H4 (cell line): ENCODE data around the gene CFAP299. TPM values are rescaled to one million over a fixed set of nuclear protein-coding genes. Genes with fewer than 3 reads are reported as not detected.

Experiments
- DNase-seq: peaks from one replicate; pipeline ENCODE4 v3.0.0-alpha.2; 2015; ENCODE audit warnings: low spot score
- total RNA-seq: library from RNA; depleted of rRNA; stranded (reverse); fragments of >200 nt; shearing (Covaris generic); gene quantifications from 2 replicates; pipeline ENCODE4 v1.2.3, GENCODE V29; 2014; rRNA removed

CFAP299 gene
- total RNA-seq, 1 experiment from 2014 or later, result 0.21 TPM

DNA sequence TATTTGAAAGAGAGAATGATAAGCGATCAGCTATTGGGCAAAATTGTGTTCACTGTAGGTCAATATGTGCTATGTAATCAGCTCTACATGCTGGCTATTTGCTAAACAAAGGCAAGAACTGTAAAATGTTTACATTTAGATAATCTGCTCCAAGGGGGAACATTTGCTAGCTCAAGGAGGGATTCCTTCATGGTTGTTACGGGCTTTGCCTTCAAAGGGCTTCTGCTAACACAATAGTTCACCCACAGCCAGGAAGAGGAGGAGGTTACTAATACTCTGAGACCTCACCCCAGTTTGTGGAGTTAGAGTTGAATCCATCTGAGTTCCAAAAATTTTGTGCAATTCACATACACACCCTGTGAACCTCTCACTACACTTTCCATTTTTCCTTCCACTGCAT lies 587.4 kb downstream of the CFAP299 start:
- no peak for DNase-seq

GRCh38 chr4:80925293-80925692 lies 589.8 kb downstream of the CFAP299 start:
- DNase-seq, result no peak

- no peak for DNase-seq
Observed at GRCh38 chr4:80926446-80926845, 590.9 kb downstream of the CFAP299 start.

GRCh38 chr4:80926891-80927290 lies 591.4 kb downstream of the CFAP299 start:
- DNase-seq, result no peak

- DNase-seq, result no peak
Observed at GRCh38 chr4:80927420-80927819, 591.9 kb downstream of the CFAP299 start.

DNA sequence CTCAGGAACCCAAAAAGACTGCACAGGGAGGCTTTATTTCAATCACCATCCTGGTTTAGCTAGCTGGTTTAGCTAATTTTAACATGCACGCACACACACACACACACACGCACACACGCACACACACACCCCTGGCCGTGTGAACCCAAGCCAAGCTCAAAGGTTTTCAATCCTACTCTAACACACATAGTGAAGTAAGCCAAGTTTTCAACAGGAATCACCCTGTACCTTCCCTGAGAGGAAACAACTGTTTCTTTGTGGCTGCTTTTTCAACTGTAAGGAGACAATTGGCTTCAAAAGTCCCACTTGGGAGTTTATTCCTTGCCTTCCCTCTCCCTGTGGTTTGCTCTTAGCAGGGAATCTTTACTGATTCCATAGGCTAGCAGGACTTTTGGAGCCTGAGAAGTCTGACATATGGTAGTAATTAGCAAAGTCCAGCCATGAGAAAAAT lies 596.1 kb downstream of the CFAP299 start:
- no peak for DNase-seq

DNA sequence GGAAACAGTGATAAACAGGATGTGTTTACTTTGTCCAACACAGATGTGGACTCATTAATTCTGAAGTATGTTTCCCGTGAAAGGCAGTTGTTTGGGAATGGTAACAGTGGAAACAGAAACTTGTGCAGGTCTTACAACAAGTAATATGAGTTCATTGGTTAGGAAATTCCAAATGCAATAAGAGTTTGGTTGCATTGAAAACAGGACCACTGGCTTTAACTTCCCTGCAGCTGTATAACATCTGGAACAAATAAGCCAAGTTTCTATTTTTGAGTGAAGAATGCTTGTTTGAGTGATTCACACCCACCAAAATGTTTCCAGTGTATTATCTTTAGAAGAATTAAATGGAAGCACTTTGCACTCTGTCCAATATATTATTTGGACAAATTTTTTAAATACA lies 612.6 kb downstream of the CFAP299 start:
- DNase-seq, result no peak

DNA sequence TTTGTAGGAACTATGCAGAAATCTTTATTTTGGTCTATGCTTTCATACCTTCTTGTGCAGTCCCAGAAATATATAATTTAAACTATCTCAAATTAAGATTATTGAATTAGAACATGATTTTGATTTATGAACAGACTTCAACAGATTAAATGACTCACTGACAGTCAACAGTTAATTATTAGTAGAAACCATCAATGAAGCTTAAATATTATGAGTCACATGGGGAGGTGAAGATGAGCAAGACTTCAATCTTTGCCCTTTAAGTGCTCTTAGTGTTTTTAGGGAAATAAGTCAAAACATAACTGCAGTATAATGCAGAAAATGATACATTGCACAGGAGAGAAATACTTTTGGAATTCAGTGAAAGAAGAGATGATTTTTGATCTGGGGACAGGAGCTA lies 613.5 kb downstream of the CFAP299 start:
- no peak for DNase-seq

DNA sequence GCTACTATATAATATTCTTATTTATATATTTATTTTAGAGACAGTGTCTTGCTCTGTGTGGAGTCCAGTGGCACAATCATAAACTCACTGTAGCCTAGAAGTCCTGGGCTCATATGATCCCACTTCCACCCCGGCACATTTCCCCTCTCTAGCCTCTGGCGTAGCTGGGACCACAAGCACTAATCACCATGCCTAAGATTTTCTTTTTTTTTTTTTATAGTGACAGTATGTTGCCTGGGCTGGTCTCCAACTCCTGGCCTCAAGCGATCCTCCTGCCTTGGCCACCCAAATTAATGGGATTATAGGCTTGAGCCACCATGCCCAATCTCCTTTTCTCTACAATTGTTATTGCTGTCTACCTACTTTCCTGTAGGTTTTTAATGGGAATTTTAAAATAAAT lies 620.9 kb downstream of the CFAP299 start:
- no peak for DNase-seq

DNA sequence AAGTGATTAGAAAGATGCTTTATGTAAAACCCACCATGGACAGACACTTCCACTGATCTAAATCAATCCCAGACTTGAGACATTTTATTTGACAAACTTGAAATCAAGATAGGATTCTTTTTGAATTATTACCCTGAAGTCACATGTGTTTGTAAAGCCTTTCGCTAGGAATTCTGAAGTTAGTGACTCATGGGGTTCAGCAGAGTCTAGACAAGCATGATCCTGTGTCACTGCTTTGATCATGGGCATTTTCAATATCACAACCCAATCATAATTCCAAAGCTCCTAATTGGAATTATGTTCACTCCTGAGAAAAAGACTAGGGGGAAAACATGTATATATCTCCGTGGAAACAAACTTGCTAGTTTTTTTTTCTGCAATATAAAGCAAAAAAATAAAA lies 627.5 kb downstream of the CFAP299 start:
- DNase-seq, result no peak

DNA sequence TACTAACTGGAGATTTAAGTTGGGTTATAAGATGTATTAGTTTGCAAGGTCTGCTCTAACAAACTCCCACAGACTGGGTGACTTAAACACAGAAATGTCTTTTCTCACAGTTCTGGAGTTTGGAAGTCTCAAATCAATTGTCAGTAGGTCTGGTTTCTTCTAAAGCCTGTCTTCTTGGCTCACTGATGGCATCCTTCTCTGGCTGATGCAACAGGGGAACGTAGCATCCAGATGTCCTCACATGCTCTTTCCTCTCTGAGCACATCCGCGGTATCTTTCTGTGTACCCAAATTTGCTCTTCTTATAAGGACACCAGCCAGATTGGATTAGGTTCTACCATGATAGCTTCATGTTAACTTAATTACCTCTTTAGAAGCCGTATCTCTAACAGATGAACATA lies 631.8 kb downstream of the CFAP299 start:
- no peak for DNase-seq

DNA sequence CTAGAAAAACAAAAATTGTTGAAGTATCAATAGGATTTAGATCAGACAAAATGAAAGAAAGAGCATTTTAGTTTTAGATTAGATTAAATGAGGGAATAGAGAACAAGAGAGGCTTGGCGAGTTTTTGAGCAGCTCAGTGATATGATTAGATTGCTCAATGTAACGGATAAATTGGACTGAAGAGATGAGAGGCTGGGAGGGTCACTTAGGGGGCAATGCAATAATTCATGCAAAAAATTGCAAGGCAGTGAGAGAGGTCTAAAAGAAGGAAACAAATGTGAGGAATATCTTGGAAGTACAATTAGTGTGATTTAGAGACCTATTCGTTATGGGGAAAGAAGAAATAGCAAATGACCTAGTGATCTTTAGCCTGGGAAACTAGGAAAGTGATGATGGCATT lies 644.7 kb downstream of the CFAP299 start:
- no peak for DNase-seq

DNA sequence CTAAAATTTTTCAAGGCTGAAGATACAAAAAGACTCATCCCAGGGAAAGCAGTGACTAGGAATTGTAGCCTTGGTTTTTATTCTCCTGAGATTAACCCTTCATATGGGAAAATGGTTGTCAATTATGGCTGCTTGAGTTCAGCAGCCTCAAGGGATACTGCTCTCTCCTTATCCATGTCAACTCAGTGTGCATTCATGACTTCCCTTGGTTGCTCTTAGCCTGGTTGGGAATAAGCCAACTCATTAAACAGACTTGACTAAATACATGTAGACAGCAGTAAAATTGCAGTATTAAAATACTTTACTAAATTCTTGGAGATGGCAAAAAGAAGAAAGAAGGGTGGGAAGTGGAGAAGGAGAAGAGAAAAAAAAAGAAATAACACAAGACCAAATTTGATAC lies 650.5 kb downstream of the CFAP299 start:
- no peak for DNase-seq

DNA sequence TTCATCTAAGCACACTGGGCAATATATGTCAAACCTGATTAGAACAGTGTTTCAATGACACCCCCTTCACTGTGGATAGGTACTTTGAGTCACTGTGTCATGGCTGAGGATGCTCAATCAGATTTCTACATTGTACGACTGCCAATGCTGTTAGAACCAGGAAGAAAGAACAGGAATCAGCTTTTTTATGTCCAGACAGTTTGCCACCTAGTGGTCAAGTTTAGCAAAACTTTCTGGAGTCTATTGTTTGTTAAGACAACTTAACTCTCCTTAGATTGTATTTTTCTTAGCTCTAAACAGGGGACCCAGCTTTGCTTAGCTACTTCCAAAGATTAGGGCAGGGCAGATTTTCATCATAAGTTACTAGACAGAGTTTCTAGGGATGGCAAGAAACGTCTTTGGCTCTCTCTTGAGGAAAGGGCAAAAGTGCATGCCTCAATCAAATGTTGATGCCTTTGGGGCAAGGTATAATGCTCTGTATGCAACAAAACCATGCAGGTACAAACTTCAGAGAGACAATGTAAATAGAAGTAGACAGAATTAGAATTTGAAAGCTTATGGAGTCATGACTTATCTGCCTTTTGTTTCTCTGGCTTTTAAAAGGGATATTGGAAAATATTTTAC lies 654.5 kb downstream of the CFAP299 start:
- peak; percentile 45 for DNase-seq

DNA sequence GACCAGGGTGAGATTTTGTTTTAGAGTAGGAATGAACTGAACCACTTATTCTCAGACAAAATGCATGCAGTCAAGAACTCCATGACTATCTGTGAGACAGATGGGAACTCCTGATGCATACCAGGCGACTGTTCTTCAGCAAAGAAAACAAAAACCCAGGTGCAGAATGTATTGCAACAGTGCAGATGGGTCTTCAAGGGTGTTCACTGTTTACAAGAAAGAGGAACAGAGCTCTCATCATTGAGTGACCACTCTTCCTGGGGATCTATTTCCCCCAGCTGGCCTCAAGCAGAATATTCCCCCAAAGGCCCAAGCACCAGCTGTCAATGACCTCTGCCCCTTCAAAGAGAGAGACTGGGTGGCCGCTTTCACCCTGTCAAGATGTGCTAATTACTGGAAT lies 655.3 kb downstream of the CFAP299 start:
- DNase-seq, result no peak

GRCh38 chr4:80999943-81000342 lies 664.4 kb downstream of the CFAP299 start:
- DNase-seq, result no peak

DNA sequence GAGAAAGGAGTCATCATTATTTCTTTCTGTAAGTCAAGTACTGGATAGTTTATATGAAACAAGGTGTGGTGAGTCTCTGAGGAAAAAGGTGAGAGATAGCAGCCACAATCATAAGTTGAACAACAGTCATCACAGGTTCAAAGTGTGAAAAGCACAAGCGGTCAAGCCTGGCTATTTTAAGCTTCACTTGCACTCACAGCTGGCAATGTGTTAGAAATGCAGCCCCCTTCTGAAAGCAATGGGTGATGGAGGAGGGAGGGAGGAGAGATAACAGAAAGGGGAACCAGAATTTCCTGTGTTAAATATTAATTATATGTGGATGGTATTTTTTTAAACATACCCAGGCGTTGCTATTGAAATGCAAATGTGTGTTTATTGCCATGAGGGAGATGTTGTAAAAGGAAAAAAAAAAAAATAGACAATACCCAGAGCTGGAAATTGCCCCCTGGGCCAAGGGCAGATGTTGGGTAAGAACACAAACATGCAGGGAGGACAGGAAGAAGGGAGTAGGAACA lies 668.1 kb downstream of the CFAP299 start:
- DNase-seq, result no peak

GRCh38 chr4:81007417-81007816 lies 671.9 kb downstream of the CFAP299 start:
- no peak for DNase-seq

Other genes with a start within 250 kb of the CFAP299 start
- 0.12 TPM in 2 replicates for gene PRDM8, start 138.2 kb upstream of the CFAP299 start, total RNA-seq
- gene FGF5, start 69.1 kb upstream of the CFAP299 start, total RNA-seq, result 0.76 and 1.3 TPM in 2 replicates